Measurements from ENCODE around the gene PSAPL1. TPM values are rescaled to one million over a fixed set of nuclear protein-coding genes. Genes with fewer than 3 reads are reported as not detected.
"Not testable (repeated sequence)": the region's sequence is repeated elsewhere in the genome, so short reads cannot be mapped to it uniquely, and the experiment has no call there.

PSAPL1 gene
- total and polyA plus RNA-seq, 8 donors: 0.03 to 37.5 (median 5.7) TPM; not detected in 2

DNA sequence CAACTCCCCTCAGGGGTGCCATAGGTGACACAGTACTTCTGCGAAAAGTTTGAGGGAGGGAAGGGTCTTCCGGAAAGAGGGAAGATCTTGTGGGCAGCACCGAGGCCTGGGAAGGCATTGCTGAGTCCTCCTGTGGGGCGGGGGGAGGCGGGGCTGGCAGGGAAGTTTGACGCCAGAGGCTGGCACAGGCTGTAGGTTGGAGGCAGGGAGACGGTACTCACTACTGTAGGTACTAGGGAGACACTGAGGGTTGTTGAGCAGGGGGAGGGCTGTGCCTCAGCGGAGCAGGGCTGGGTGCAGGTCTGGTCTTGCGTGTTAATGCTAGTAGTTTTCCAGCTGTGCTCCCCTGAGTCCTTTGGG, 23.3 kb upstream of the PSAPL1 start:
- Histone ChIP-seq H3K4me1 (no peaks in the 10 kb centered on the region), H3K27ac (no peak overlapping the region), H3K27me3 (peaks cover 0 to 32% (median 0%) of the 10 kb centered on the region in 3 donors), H3K36me3 (no peaks in the 10 kb centered on the region), H3K9me3 (no peaks in the 10 kb centered on the region), H3K4me3 (no peak overlapping the region)
- intact Hi-C loops (cut with DNase I; ENCODE audit: low total_unique reads): no loop called here
- no peak for DNase-seq
- WGBS, 5 donors: 62 to 72% (median 66%) methylated on average over 4 to 9 of the region's 9 CpGs
- TF ChIP-seq, protein P1, sequence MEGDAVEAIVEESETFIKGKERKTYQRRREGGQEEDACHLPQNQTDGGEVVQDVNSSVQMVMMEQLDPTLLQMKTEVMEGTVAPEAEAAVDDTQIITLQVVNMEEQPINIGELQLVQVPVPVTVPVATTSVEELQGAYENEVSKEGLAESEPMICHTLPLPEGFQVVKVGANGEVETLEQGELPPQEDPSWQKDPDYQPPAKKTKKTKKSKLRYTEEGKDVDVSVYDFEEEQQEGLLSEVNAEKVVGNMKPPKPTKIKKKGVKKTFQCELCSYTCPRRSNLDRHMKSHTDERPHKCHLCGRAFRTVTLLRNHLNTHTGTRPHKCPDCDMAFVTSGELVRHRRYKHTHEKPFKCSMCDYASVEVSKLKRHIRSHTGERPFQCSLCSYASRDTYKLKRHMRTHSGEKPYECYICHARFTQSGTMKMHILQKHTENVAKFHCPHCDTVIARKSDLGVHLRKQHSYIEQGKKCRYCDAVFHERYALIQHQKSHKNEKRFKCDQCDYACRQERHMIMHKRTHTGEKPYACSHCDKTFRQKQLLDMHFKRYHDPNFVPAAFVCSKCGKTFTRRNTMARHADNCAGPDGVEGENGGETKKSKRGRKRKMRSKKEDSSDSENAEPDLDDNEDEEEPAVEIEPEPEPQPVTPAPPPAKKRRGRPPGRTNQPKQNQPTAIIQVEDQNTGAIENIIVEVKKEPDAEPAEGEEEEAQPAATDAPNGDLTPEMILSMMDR (IDR thresholded peaks at IDR 0.05): no peak
- TF ChIP-seq POLR2A (IDR thresholded peaks at IDR 0.05) (no peak), EP300 (IDR thresholded peaks at IDR 0.05) (no peak), POLR2AphosphoS5 (IDR thresholded peaks at IDR 0.05) (no peak)

DNA sequence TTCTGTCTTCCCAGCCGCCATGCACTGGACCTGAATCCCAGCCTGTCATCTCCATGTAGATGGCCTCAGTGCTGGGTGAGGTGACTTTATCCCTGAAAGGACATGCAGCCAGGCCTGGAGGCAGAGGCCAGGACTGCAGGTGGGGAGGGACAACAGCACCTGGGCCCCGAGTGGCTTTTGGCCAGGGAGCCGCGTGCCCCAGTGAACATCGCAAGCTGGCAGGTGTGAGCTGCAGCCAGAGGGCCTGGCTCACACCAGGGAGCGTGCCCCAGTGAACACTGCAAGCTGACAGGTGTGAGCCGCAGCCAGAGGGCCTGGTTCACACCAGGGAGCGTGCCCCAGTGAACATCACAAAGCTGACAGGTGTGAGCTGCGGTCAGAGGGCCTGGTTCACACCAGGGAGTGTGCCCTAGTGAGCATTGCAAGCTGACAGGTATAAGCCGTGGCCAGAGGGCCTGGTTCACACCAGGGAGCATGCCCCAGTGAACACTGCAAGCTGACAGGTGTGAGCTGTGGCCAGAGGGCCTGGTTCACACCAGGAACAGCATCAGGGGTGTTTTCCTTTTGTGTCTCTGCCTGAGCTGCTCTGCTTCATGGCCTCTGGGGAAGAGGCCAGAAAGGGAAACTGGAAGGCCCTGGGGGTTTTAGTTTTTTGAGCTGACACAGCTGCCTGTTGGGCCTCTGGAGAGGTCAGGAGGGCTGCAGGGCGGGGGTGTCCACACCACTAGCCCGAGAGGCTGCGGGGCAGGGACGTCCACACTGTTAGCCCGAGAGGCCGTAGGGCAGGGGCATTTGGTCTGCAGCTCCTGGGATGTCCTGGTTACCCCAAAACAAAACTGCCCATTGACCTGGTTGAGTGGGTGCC, 22.7 kb upstream of the PSAPL1 start:
- Histone ChIP-seq H3K36me3 (no peaks in the 10 kb centered on the region), H3K4me1 (no peaks in the 10 kb centered on the region), H3K27me3 (peaks cover 0 to 30% (median 0%) of the 10 kb centered on the region in 3 donors), H3K4me3 (no peak overlapping the region), H3K27ac (no peak overlapping the region), H3K9me3 (no peaks in the 10 kb centered on the region)
- TF ChIP-seq POLR2A (IDR thresholded peaks at IDR 0.05): no peak
- TF ChIP-seq EP300 (IDR thresholded peaks at IDR 0.05): no peak
- TF ChIP-seq, protein P1 (IDR thresholded peaks at IDR 0.05): no peak
- TF ChIP-seq POLR2AphosphoS5 (IDR thresholded peaks at IDR 0.05): no peak
- intact Hi-C loops (cut with DNase I; ENCODE audit: low total_unique reads): no loop called here
- 82 to 95% (median 88%) methylated on average over 6 to 16 of the region's 16 CpGs for WGBS, 5 donors
- DNase-seq: no peak

DNA sequence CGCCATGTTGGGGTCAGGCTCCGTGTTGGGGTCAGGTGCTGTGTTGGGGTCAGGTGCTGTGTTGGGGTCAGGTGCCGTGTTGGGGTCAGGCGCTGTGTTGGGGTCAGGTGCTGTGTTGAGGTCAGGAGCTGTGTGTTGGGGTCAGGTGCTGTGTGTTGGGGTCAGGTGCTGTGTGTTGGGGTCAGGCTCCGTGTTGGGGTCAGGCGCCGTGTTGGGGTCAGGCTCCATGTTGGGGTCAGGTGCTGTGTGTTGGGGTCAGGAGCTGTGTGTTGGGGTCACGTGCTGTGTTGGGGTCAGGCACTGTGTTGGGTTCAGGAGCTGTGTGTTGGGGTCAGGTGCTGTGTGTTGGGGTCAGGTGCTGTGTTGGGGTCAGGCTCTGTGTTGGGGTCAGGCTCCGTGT, 18.1 kb upstream of the PSAPL1 start:
- intact Hi-C loops (cut with DNase I; ENCODE audit: low total_unique reads); H3K27ac ChIP-seq; H3K36me3 ChIP-seq; H3K4me1 ChIP-seq; H3K9me3 ChIP-seq; H3K4me3 ChIP-seq; DNase-seq: not testable (repeated sequence)
- H3K27me3 ChIP-seq: peaks cover 0 to 15% (median 0%) of the 10 kb centered on the region in 3 donors
- WGBS, 5 donors: 87 to 98% (median 92%) methylated on average over 6 to 9 of the region's 9 CpGs

DNA sequence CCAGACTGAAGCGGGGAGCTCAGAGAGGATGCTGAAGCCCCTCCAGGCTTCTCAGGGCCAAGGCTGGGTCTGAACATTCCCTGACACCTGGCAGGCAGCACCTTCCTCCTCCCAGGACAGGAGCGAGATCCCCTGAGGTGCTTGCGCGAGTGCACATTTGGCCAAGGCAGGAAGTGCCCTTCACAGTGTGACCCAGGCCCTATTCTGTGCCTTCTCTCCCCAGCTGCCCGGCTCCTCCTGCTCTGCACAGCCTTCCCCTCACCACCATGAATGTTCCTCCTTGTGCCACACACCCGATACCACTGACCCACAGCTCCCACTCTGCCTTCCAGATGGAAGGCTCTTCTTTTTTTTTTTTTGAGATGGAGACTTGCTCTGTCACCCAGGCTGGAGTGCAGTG, 17.1 kb upstream of the PSAPL1 start:
- DNase-seq: no peak
- H3K9me3 ChIP-seq: no peaks in the 10 kb centered on the region
- H3K27ac ChIP-seq: no peak overlapping the region
- 71 to 83% (median 80%) methylated on average over 2 to 6 of the region's 6 CpGs for WGBS, 5 donors
- no peak overlapping the region for H3K4me3 ChIP-seq
- peaks cover 0 to 23% (median 0%) of the 10 kb centered on the region in 3 donors for H3K27me3 ChIP-seq
- no peaks in the 10 kb centered on the region for H3K36me3 ChIP-seq
- TF ChIP-seq POLR2A (IDR thresholded peaks at IDR 0.05) (no peak), EP300 (IDR thresholded peaks at IDR 0.05) (no peak)
- TF ChIP-seq, protein P1 (IDR thresholded peaks at IDR 0.05): no peak
- no peaks in the 10 kb centered on the region for H3K4me1 ChIP-seq
- intact Hi-C loops (cut with DNase I; ENCODE audit: low total_unique reads): no loop called here

DNA sequence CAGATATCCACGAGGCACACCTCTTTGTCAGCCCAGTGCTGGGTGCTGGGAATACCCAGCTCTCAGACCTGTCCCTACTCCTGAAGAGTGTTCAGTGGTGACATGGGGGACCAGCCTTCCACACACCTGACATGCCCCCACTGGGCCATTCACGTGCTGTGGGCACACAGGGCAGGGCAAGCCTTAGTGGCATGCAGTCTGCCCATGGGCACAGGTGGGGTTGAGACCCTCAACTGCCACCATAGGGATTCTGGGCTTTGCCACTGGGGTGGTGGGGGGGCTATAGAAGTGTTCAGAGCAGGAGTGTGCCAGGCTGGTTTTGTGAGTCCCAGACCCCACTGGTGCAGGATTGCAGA, 16.7 kb upstream of the PSAPL1 start:
- TF ChIP-seq POLR2A (IDR thresholded peaks at IDR 0.05) (no peak), EP300 (IDR thresholded peaks at IDR 0.05) (no peak)
- TF ChIP-seq, protein P1 (IDR thresholded peaks at IDR 0.05): no peak
- no peak for DNase-seq
- Histone ChIP-seq H3K4me1 (no peaks in the 10 kb centered on the region), H3K9me3 (no peaks in the 10 kb centered on the region), H3K4me3 (no peak overlapping the region), H3K27ac (no peak overlapping the region), H3K36me3 (no peaks in the 10 kb centered on the region), H3K27me3 (peaks cover 0 to 24% (median 0%) of the 10 kb centered on the region in 3 donors)
- intact Hi-C loops (cut with DNase I; ENCODE audit: low total_unique reads): no loop called here
- WGBS, 5 donors: 22 to 62% (median 54%) methylated on average over 1 to 2 of the region's 2 CpGs
